Skeletal muscle tissue (tissue), 4 donors: Measurements from ENCODE around the gene TGM3. TPM values are rescaled to one million over a fixed set of nuclear protein-coding genes. Genes with fewer than 3 reads are reported as not detected.

Experiments used
- H3K27ac ChIP-seq: one replicate; pipeline ENCODE4 v1.7.0; 2013; ENCODE audit warnings: mild to moderate bottlenecking, low read depth, low read length, inconsistent platforms
- H3K27me3 ChIP-seq, 3 donors: one replicate each; pipeline ENCODE4 v1.7.0; 2013; ENCODE audit warnings: low read length in 3 of 3; ENCODE audit not compliant: control insufficient read depth in 3 of 3, insufficient read depth in 3 of 3
- H3K36me3 ChIP-seq, 3 donors: one replicate each; pipeline ENCODE4 v1.7.0; 2013; ENCODE audit warnings: low read length in 3 of 3; ENCODE audit not compliant: control insufficient read depth in 3 of 3, insufficient read depth in 3 of 3
- H3K4me1 ChIP-seq, 3 donors: one replicate each; pipeline ENCODE4 v1.7.0; 2013; ENCODE audit warnings: low read length in 3 of 3, mild to moderate bottlenecking in 3 of 3; ENCODE audit not compliant: control insufficient read depth in 3 of 3, insufficient read depth in 3 of 3
- H3K4me3 ChIP-seq, 3 donors: one replicate each; pipeline ENCODE4 v1.7.0; 2013; ENCODE audit warnings: low read length in 3 of 3
- H3K9ac ChIP-seq, 3 donors: one replicate each; pipeline ENCODE4 v1.7.0; 2013; ENCODE audit warnings: low read length in 3 of 3, mild to moderate bottlenecking in 3 of 3, moderate library complexity in 2 of 3, low read depth in 1 of 3
- H3K9me3 ChIP-seq, 3 donors: one replicate each; pipeline ENCODE4 v1.7.0; 2013; ENCODE audit warnings: low read length in 3 of 3; ENCODE audit not compliant: control insufficient read depth in 3 of 3
- total RNA-seq: library from RNA; depleted of rRNA; stranded (reverse); fragments of >200 nt; gene quantifications from one replicate; pipeline ENCODE4 v1.2.3, GENCODE V29; 2014
- donor health status: Osteomylitis.

The TGM3 gene
- under 0.01 TPM for total RNA-seq

GRCh38 chr20:2295886-2296515, at the start of gene TGM3:
Gene TGM3, plus strand, starts transcription at chr20:2296001. Its CDS starts 63 bp downstream, at chr20:2296064.
- Histone ChIP-seq H3K9ac (no peak within 1 kb of the TSS), H3K36me3 (no peaks in the 10 kb centered on the region), H3K4me1 (peaks cover 0 to 3% (median 0%) of the 10 kb centered on the region in 3 donors), H3K27ac (no peak within 1 kb of the TSS), H3K27me3 (peaks cover 5 to 25% (median 22%) of the 10 kb centered on the region in 3 donors), H3K9me3 (no peaks in the 10 kb centered on the region), H3K4me3 (no peak within 1 kb of the TSS)

DNA sequence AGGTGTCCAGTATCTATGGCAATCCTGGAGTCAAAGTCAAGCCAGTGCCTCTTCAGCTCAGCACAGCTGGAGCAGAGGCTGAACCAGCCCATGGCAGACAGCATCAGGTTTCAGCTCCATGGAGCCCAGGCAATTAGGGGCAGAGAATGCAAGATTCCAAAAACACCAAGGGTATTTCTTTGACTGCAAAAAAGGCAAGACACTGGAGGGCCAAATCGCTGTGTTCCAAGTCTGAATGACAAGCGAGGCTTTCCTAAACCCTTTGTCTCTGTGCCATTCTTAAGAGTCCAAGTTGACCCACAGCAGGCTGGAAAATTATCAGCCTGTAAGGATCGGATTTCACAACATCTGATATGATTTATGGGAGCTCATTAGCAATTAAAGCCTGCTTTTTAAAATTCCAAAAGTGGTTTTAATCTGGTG, 49.7 kb upstream of the TGM3 start:
- H3K9ac ChIP-seq: no peak overlapping the region
- H3K4me3 ChIP-seq: no peak overlapping the region
- no peaks in the 10 kb centered on the region for H3K9me3 ChIP-seq
- H3K36me3 ChIP-seq: no peaks in the 10 kb centered on the region
- peaks cover 9 to 10% (median 9%) of the 10 kb centered on the region in 3 donors for H3K27me3 ChIP-seq
- H3K4me1 ChIP-seq: peaks cover 0 to 6% (median 4%) of the 10 kb centered on the region in 3 donors
- no peak overlapping the region for H3K27ac ChIP-seq

DNA sequence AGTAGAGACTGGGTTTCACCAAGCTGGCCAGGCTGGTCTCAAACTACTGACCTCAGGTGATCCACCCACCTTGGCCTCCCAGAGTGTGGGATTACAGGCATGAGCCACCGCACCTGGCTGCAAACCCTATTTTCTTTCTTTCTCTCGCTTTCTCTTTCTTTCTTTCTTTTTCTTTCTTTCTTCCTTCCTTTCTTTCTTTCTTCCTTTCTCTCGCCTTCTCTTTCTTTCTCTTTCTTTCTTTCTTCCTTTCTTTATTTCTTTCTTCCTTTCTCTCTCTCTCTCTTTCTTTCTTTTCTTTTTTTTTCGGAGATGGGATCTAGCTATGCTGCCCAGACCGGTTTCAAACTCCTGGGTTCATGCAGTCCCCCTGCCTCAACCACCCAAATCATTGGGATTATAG, 47.0 kb upstream of the TGM3 start:
- Histone ChIP-seq H3K27ac (no peak overlapping the region), H3K4me3 (no peak overlapping the region), H3K36me3 (no peaks in the 10 kb centered on the region), H3K4me1 (peaks cover 0 to 6% (median 4%) of the 10 kb centered on the region in 3 donors), H3K9ac (no peak overlapping the region), H3K9me3 (no peaks in the 10 kb centered on the region), H3K27me3 (peaks cover 5 to 9% (median 6%) of the 10 kb centered on the region in 3 donors)

- Histone ChIP-seq H3K4me3 (no peak overlapping the region), H3K9ac (no peak overlapping the region), H3K4me1 (peaks cover 0 to 6% (median 4%) of the 10 kb centered on the region in 3 donors), H3K9me3 (no peaks in the 10 kb centered on the region), H3K27ac (no peak overlapping the region), H3K27me3 (peaks cover under 1 to 9% (median 2%) of the 10 kb centered on the region in 3 donors), H3K36me3 (no peaks in the 10 kb centered on the region)
Measured at GRCh38 chr20:2249935-2250334, 45.9 kb upstream of the TGM3 start.

- H3K9me3 ChIP-seq: no peaks in the 10 kb centered on the region
- no peak overlapping the region for H3K27ac ChIP-seq
- H3K4me1 ChIP-seq: no peaks in the 10 kb centered on the region
- no peaks in the 10 kb centered on the region for H3K36me3 ChIP-seq
- H3K9ac ChIP-seq: no peak overlapping the region
- H3K4me3 ChIP-seq: no peak overlapping the region
- peaks cover 0 to 11% (median 4%) of the 10 kb centered on the region in 3 donors for H3K27me3 ChIP-seq
Measured at GRCh38 chr20:2252419-2252997, 43.3 kb upstream of the TGM3 start.

DNA sequence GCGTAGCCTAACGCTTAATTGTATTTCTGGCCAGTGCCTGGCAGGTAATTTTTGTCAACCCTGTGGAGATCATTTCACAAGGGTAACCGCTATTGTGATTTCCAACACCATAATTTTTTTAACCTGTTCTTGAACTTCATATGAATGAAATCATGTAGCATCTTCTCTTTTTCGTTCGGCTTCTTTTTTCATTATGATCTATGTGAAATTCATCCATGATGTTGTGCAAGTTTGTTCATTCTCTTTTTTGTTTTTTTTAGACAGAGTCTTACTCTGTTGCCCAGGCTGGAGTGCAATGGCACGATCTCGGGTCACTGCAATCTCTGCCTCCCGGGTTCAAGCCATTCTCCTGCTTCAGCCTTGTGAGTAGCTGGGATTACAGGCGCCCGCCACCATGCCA, 42.5 kb upstream of the TGM3 start:
- Histone ChIP-seq H3K27ac (no peak overlapping the region), H3K4me3 (no peak overlapping the region), H3K27me3 (peaks cover 0 to 12% (median 4%) of the 10 kb centered on the region in 3 donors), H3K36me3 (no peaks in the 10 kb centered on the region), H3K9ac (no peak overlapping the region), H3K4me1 (no peaks in the 10 kb centered on the region), H3K9me3 (no peaks in the 10 kb centered on the region)

GRCh38 chr20:2254333-2254732, 41.5 kb upstream of the TGM3 start:
- no peaks in the 10 kb centered on the region for H3K9me3 ChIP-seq
- no peak overlapping the region for H3K27ac ChIP-seq
- no peaks in the 10 kb centered on the region for H3K4me1 ChIP-seq
- H3K9ac ChIP-seq: no peak overlapping the region
- H3K27me3 ChIP-seq: peaks cover 0 to 14% (median 7%) of the 10 kb centered on the region in 3 donors
- H3K4me3 ChIP-seq: no peak overlapping the region
- no peaks in the 10 kb centered on the region for H3K36me3 ChIP-seq

GRCh38 chr20:2255926-2256531, 39.8 kb upstream of the TGM3 start:
- H3K36me3 ChIP-seq: no peaks in the 10 kb centered on the region

GRCh38 chr20:2259731-2260130, 36.1 kb upstream of the TGM3 start:
- no peak overlapping the region for H3K4me3 ChIP-seq
- no peaks in the 10 kb centered on the region for H3K9me3 ChIP-seq
- no peaks in the 10 kb centered on the region for H3K36me3 ChIP-seq
- H3K27ac ChIP-seq: no peak overlapping the region
- H3K27me3 ChIP-seq: peaks cover 0 to 16% (median 7%) of the 10 kb centered on the region in 3 donors
- no peak overlapping the region for H3K9ac ChIP-seq
- no peaks in the 10 kb centered on the region for H3K4me1 ChIP-seq

More at GRCh38 chr20:2255926-2256531, 39.8 kb upstream of the TGM3 start:
- Histone ChIP-seq H3K9me3 (no peaks in the 10 kb centered on the region), H3K27me3 (peaks cover 0 to 16% (median 7%) of the 10 kb centered on the region in 3 donors), H3K27ac (no peak overlapping the region), H3K4me1 (no peaks in the 10 kb centered on the region), H3K4me3 (no peak overlapping the region), H3K9ac (no peak overlapping the region)

DNA sequence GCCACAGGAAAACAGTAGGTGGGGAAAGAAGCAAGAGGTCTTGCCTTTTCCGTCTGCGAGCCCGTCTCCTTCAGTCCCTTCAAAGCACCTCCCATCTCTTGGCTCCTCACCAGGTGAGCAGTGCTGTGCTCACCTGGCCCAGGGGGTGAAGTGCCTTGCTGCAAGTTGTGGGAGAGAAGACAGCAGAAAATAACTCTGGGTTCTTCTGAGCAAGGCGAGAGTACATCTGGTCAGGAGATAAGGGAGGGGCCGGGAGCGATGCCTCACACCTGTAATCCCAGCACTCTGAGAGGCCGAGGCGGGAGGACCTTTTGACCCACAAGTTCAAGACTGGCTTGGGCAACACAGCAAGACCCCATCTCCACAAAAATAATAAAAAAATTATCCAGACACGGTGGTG, 35.6 kb upstream of the TGM3 start:
- Histone ChIP-seq H3K4me1 (no peaks in the 10 kb centered on the region), H3K9me3 (no peaks in the 10 kb centered on the region), H3K9ac (no peak overlapping the region), H3K36me3 (no peaks in the 10 kb centered on the region), H3K27me3 (peaks cover 0 to 16% (median 7%) of the 10 kb centered on the region in 3 donors), H3K27ac (no peak overlapping the region), H3K4me3 (no peak overlapping the region)
